Measurements from ENCODE around the gene NNT.
"Not testable (repeated sequence)": the region's sequence is repeated elsewhere in the genome, so short reads cannot be mapped to it uniquely, and the experiment has no call there.

NNT gene

GRCh38 chr5:43666728-43667127 lies 63.7 kb downstream of the NNT start:
- DNase-seq (ENCODE audit: low spot score): not testable (repeated sequence)

GRCh38 chr5:43667379-43667778 lies 64.4 kb downstream of the NNT start:
- not testable (repeated sequence) for DNase-seq (ENCODE audit: low spot score)

GRCh38 chr5:43674536-43674935 lies 71.6 kb downstream of the NNT start:
- no peak for DNase-seq (ENCODE audit: low spot score)

GRCh38 chr5:43675357-43675756 lies 72.4 kb downstream of the NNT start:
- no peak for DNase-seq (ENCODE audit: low spot score)

GRCh38 chr5:43676083-43676840 lies 73.3 kb downstream of the NNT start:
- no peak for DNase-seq (ENCODE audit: low spot score)

GRCh38 chr5:43677253-43677652 lies 74.3 kb downstream of the NNT start:
- DNase-seq (ENCODE audit: low spot score): no peak

- DNase-seq (ENCODE audit: low spot score): no peak
Observed at GRCh38 chr5:43679214-43679613, 76.2 kb downstream of the NNT start.

- DNase-seq (ENCODE audit: low spot score): no peak
Observed at GRCh38 chr5:43680286-43680685, 77.3 kb downstream of the NNT start.

GRCh38 chr5:43683884-43684471 lies 81.0 kb downstream of the NNT start:
- DNase-seq (ENCODE audit: low spot score): no peak

GRCh38 chr5:43685252-43685950 lies 82.4 kb downstream of the NNT start:
- no peak for DNase-seq (ENCODE audit: low spot score)

GRCh38 chr5:43687275-43687674 lies 84.3 kb downstream of the NNT start:
- no peak for DNase-seq (ENCODE audit: low spot score)

GRCh38 chr5:43691275-43691674 lies 88.3 kb downstream of the NNT start:
- DNase-seq (ENCODE audit: low spot score): no peak

- no peak for DNase-seq (ENCODE audit: low spot score)
Observed at GRCh38 chr5:43691893-43692292, 88.9 kb downstream of the NNT start.

- no peak for DNase-seq (ENCODE audit: low spot score)
Observed at GRCh38 chr5:43693411-43693810, 90.4 kb downstream of the NNT start.

- DNase-seq (ENCODE audit: low spot score): no peak
Observed at GRCh38 chr5:43694027-43694426, 91.0 kb downstream of the NNT start.

- DNase-seq (ENCODE audit: low spot score): not testable (repeated sequence)
Observed at GRCh38 chr5:43696444-43696843, 93.5 kb downstream of the NNT start.

- DNase-seq (ENCODE audit: low spot score): no peak
Observed at GRCh38 chr5:43699910-43700309, 96.9 kb downstream of the NNT start.

GRCh38 chr5:43700601-43701000 lies 97.6 kb downstream of the NNT start:
- no peak for DNase-seq (ENCODE audit: low spot score)

- DNase-seq (ENCODE audit: low spot score): no peak
Observed at GRCh38 chr5:43701227-43701626, 98.2 kb downstream of the NNT start.

GRCh38 chr5:43702293-43702692 lies 99.3 kb downstream of the NNT start:
- DNase-seq (ENCODE audit: low spot score): no peak

GRCh38 chr5:43702815-43703214 lies 99.8 kb downstream of the NNT start:
- DNase-seq (ENCODE audit: low spot score): peak; percentile 27

GRCh38 chr5:43704243-43704642 lies 101.3 kb downstream of the NNT start:
- DNase-seq (ENCODE audit: low spot score): no peak

- DNase-seq (ENCODE audit: low spot score): not testable (repeated sequence)
Observed at GRCh38 chr5:43706576-43706975, 103.6 kb downstream of the NNT start.

All from pons (tissue), 1 donor.